ENCODE results near the gene MSH5.

GRCh38 chr6:31779908-31780307 lies 40.1 kb downstream of the MSH5 start:
- TF ChIP-seq CTCF (conservative IDR thresholded peaks at IDR 0.05; ENCODE audit: low read length) (no peak), EZH2phosphoT487 (IDR thresholded peaks at IDR 0.05; ENCODE audit: borderline replicate concordance) (no peak)

Measured in Loucy (cell line).